ENCODE measurements around the gene NFS1.

DNA sequence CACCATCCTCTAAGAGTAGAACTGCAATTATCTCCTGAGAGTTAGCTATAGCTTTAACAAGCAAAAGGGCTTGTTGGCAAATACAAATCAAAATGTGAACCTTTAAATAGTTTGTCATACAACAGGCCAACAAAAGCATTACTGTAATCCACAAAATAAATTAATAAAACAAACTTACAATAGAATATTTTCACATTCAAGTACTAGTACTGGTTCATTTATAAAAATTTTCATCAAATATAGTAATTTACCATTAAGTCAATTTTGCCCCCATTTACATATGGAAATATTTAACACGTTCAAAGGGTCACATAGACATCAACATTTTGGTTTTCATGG, 33.5 kb upstream of the NFS1 start:
- no peak for TF ChIP-seq EZH2 (IDR thresholded peaks at IDR 0.05; ENCODE audit: insufficient read depth, poor library complexity, severe bottlenecking)
- TF ChIP-seq EZH2phosphoT487 (IDR thresholded peaks at IDR 0.05; ENCODE audit: insufficient read depth, low read depth), result no peak

All from GM23248 (cell line).